GM18499 (cell line): ENCODE measurements around the gene BCAP29.

ENCODE experiments used
- ATAC-seq: cut with Tn5 transposase; IDR thresholded peaks from one replicate; pipeline ENCODE4 v1.9.1; 2021; ENCODE audit warnings: moderate number of reproducible peaks; ENCODE audit not compliant: insufficient read depth, unreplicated experiment

The BCAP29 gene

DNA sequence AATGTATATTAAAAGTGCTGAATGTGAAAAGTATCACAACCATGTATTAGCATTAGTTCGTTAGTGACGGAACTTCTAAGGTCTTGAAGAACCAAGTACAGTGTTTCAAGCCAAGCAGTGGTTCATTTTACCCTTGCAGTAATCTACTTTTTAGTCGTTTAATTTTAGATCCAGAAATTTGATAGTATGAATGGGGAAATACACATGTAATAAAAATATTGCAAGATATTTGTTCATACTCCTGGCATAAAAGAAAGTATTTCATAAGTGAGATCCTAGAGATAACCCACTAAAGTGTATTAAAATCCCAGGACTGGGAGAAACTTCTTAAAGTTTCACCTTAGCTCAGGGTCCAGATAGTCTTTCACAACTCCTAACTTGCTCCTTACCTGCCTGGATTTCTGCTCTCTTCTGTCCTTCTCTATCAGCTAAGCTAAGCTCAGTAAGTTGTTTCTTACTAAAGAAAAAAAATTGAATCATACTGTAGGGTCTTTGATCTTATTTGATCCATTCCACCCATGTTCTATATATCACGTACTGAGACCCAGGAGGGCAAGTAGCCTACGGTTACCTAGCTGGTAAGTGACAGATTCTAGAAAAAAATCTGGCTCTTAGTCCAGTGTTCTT, 1.5 kb downstream of the BCAP29 start:
- no peak for ATAC-seq

DNA sequence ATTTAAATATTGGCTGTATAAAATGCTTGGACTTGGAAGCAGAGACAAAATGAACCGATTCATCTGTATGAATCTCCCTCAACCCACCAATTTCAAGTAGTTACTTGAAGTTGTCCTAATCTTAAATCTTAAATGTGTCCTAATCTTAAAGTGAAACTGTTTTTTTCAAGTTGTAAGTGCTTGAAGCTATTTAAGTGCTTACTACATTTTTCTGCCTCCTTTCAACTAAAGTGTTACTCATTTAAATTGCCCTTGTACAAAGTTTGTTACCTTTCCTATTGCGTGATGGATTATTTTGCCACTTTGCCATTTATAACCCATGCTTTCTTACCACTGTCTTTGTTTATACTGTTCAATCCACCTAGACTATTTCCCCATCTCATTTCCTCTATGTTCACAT, 2.8 kb downstream of the BCAP29 start:
- no peak for ATAC-seq

DNA sequence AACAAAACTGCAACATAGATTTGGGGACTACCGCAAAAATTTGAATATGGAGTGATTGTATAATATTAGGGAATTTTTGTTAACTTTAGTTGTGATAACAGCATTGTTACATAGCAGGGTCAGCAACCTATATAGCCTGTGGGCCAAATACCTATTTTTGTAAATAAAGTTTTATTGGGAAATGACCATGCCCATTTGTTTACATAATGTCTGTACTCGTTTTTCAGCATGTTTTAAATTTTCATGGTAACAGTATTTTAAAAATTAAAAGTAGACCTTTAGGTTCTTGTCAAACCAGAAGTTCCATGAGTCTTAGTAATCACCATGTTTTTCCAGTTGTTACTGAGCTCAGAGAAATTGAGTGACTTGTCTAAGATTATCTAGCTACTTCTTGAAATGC, 4.7 kb downstream of the BCAP29 start:
- ATAC-seq, result no peak

DNA sequence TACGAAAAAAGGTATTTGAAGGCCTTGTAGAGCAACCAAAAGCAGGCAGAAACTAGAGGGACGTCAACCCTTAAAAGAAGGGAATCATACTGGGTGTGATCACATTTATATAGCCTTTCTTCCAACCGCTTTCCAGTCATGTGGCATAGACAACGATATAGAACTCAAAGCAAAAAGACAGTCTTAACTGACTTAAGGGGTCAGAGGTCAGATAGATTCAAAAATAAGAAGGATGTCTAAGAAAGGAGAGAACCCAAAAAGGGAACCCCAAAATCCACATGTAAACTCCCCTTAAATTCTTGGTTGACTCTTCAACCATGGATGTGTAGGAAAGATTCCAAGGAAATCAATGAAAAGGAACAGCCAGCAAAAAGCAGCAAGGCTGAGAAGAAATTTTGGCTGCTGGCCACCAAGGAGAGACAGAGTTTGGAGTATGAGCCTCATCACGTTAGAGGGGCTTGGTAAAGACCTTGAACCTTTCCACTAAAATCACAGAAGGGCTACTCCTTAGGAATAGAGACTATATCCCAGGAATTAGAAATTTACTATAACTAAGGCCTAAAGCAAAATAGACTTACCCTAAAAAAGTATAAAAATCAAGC, 8.6 kb downstream of the BCAP29 start:
- ATAC-seq, result no peak

DNA sequence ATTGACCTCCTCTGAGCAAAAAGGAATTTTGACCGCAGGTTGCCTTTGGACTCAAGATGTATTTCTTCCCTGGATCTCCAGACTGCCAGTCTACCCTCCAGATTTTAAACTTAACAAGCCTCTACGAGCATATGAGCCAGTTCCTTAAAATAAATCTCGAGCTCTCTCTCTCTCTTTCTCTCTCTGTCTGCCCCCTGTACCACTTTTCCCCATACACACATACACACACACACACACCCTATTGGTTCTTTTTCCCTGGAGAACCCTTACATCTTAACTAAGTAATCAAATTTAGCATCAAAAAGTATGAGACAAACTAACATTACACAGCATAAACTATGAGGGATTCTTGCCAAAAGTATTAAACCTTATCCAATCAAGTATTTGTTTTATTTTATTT, 11.4 kb downstream of the BCAP29 start:
- no peak for ATAC-seq

DNA sequence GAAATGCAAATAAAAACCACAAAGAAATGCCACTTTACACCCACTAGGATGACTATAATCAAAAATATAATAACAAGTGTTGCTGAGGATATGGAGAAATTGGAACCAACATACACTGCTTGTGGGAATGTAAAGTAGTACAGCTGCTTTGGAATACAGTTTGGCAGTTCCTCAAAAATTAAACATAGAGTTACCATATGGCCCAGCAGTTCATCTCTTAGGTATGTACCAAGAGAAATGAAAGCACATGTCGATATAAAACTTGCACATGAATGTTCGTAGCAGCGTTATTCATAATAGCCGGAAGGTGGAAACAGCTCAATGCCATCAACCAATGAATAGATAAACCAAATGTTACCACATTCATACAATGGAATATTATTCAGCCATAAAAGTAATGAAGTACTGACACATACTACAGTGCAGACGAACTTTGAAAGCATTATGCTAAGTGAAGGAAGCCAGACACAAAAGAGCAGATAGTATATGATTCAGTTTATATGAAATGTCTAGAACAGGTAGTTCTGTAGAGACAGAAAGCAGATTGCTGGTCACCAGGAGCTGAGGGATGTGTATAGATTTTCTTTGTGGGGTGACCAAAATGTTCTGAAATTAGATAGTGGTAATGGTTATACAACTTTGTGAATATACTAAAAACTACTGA, 12.4 kb downstream of the BCAP29 start:
- no peak for ATAC-seq

DNA sequence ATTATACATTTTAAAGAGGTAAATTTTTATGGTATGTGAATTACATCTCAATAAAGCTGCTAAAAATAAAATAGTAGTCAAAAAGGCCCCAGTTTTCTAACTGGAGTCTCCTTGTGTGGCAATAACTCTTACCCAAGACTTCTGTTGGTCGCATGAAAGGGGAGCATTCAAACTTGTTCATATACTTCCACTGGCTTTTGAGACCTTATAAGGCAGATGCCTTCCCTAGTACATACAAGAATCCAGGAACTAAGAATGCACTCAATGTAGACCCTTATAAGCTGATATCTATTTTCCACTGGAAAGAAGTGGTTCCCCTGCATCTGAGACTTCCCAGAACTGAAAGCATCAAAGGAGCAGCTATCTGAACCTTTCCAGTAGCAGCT, 13.0 kb downstream of the BCAP29 start:
- ATAC-seq, result no peak

DNA sequence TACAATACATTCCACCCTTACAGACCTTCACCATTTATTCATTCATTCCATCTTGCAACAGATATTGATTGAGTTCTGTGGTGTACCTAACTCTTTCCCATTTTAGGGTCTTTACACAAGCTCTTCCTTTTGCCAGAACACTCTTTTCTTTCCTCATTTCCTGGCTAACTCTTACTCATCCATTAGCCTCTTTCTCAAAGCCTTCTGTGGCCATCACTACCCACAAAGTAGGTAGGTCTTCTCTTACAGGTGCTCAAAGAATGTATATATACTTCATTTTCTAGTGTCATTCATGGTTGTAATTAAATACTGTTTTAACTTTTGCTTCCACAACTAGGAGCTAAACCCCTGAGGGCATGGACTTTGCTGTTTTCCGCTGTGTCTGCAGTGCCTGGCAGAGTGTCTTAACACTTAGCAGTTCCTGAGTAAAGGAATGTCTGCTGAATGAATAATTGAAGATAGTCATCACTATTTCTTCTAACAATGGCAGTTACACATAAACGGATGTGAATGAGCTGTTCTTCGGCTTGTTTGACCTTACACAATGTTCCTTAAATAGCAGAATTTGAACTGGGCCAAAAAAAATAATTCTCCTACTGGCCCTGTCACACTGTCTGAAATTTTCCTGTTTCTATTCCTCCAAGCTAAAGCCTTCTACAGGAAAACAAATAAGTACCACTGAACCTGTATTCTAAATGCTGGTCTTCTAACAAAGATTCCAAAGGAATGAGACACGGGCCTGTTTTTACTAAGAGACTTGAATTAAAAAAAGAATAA, 15.1 kb downstream of the BCAP29 start:
- ATAC-seq, result no peak

DNA sequence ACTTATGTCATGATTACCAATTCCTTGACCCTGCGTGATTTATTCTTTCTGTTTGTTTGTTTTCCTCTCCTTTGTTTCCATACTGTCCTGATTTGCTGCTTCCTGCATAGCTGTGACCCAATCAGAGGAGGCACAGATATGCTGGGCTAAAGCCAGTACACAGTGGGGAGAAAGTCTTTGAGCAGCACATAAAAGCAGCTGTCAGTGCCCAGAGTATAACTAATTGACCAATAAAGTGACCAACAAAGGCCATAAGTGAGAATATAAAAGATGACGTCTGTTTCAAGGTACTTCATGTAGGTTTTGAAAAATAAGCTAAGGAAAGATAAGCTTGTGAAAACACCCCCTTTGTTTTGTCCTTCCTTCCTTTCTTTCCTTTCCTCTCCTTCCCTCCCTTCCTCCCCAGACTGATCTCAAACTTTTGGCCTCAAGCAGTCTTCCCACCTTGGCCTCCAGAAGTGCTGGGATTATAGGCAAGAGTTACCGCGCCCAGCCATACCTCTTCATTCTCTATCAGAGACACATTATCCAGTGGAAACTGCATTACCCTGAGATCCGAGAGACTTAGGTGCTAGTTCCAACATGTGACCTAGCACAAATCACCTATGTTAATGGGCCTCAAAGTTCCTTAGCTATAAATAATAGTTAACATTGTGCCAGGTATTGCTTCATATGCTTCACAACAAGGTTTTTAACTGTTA, 17.0 kb downstream of the BCAP29 start:
- ATAC-seq, result no peak

DNA sequence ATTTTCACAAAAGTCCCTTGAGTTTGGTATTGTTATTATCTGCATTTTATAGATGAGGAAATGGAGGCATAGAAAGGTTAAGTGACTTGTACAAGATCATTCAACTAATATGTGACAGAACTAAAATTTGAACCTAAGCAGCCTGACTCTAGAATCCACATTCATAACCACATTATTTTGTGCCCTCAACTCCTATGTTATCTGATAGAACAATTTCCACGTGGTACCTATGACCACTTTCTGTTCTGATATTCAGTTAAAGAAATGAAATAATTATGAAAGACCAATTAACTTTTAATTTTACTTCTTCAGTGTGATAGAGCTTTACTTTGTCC, 17.5 kb downstream of the BCAP29 start:
- ATAC-seq, result no peak

DNA sequence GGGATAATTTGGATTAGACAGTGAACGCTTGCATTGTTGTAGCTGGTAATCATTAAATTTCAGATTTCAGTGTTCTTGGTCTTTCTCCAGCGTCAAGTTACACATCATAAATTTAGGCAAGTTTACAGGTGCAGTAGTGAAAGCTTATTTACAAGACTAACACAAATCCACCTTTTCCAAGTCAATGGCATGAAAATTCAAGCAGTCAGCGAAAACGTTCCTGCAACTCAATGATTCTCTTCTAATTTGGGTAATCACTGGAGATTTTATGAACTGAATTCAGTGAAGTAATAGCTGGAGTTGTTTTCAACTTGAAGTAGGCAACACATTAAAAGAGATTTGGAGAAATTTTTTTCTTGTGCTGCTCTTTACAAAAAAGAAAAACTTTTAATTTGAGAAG, 17.9 kb downstream of the BCAP29 start:
- no peak for ATAC-seq

DNA sequence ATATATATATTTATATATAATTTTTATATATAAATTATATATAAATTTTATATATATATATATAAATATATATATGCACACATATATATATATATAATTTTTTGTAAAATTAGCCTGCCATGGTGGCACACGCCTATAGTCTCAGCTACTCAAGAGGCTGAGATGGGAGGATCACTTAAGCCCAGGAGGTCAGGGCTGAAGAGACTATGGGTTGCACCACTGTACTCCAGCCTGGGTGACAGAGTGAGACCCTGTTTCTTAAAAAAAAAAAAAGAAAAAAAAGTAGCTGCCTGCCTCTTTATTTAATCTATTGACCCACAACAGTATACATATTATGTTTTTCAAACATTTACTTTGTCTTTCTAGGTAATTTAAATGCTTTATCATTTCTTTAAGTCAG, 19.2 kb downstream of the BCAP29 start:
- ATAC-seq, result no peak

DNA sequence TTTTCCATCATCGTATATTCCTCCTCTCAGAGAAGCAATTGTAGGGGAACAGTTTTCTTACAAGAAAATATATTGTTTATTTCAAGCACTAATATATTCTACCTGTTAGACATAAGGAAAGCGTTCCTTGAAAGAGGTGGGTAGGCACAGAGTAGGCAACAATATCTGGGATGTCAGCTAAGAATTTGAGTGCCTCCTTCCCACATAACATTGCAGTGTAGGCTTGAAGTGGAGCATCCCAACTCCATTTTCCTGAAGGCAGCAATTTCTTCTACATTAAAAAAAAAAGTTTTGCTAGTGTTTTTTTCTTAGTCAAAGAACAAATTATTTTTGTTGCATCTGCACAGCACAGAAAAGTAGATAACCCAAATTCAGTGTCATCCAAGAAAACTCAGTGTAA, 20.8 kb downstream of the BCAP29 start:
- no peak for ATAC-seq

DNA sequence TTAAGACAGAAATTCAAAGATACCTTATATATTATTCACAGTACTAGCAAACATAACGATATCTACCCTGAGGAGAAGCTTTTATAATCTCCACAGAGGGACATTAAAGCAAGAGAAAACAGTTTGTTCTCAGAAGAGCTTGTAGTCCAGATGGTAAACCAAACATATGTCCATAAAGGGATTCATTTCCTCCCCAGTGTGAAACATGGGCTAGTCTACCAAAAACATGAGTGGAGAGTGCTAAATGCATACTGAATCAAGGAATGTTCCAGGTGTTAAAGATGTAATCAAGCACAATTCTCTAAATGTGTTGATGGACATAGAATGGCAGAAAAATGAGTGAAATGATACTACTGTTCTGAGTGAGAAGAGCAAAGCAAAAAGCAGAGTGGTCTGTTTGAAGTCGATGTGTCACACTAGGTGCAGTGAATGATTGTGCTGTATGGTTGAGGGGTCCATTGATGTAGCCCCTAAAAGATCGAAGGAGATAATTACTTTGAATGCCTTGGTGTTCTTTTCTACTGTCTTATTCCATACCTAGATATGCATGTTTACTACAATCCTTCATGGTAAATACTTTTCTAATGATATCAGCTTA, 25.3 kb downstream of the BCAP29 start:
- ATAC-seq, result no peak

DNA sequence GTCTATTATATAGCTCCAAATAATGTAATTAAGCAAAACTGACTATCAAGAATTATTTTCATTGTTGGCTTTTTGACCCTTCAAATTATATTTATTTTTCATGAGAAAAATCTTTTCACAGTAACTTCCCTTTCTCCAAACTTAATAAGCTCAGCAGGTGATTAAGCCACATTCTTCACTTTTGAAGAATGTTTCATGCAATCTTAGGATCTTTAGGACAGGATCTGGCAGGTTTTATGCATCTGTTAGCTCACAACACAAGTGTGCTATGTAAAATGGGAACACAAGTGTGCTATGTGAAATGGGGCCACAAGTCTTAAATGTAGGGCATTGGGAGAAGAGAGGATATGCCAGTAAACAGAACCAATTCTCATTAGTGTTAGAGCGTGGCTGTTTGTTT, 26.3 kb downstream of the BCAP29 start:
- no peak for ATAC-seq

DNA sequence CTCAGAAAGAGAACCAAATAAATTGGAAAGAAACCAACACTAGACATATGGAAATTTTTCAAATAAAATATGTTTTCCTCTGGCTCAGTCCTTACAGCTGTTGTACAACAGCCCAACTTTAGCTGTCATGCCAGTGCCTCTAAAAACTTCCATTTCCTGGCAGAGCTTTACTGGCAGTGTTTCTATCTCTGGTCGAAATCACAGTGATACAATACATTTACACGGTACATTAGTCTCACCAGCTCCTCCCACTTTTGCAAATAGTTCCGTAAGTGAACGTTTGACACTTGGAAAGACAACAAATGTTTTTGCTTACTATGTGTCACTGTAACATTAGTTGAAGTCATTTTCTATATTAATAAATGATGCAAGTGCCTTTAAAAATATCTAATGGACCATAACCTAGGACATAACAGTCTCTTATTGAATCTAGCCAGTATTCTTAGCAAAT, 29.8 kb downstream of the BCAP29 start:
- ATAC-seq, result no peak

DNA sequence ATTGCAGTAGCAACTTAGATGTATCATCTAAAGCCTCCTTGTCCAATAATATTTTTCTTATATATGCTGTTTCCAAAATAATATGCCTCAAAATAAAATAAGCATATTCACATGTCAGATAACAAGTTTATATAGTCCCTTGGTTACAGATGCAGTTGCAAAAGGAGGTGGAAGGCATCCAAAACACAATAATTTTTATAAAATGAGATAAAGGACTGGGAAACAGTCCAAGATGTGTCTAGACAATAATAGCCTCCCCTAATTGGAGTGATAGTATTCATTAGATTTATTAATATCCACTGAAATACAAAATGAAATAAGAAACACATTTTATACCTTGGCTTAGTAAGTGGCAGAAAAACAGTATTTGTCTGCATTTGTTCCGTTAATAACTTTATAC, 30.3 kb downstream of the BCAP29 start:
- ATAC-seq, result no peak

DNA sequence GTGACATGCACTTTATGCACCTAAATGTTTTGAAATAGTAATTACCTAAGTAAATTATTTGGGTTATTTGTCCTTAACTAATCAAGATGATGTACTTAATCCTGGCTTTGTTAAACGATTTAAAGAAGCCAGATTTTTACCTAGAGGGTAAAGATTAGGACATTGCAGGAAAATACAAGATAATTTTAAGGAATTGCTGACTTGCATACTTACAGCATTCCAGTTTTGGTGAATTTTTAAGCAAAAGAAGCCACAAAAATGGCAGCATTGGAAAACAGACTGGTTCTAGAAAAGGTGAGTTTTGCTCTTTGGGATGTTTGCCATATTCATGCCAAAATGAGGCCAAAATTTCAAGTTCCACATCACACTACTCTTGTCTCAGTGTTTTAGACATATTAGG, 33.4 kb downstream of the BCAP29 start:
- no peak for ATAC-seq

DNA sequence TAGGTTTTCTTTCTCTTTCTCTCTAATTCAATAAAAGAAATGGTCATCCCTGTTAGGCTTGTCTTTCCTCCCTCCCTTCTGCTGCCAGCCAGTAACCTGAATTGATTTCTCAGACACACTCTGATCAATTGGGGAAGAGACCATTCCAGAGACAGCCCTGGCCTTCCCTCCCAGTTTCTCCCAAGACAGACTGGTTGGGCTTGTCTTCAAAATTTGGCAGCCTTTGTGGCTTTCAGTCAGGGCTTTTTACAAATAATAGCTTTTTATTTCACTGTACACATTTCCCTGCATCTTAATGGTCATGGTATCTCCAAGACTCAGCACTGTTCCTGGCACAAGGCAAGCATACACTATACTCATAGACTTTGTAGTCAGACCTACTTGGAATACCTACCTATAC, 33.9 kb downstream of the BCAP29 start:
- ATAC-seq, result no peak

DNA sequence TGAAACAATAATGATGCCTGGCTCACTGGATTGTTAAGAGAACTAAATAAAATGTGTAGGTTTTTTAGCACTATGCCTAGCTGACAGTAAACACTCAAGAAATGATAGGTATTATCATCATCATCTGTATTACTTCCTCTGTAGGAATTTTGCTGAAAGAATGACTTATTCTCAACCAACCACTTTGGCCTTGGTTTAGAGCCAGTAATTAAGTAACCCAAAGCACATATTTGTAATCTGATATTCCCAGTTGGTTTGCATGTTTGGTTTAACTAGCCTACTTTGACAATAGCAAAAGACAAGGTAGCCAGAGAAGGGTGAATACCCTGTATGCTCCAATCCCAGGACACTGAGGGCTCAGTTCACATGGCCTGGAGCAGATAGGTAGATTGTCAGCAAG, 34.4 kb downstream of the BCAP29 start:
- ATAC-seq, result no peak
